VCaP (cell line): ENCODE results near the gene KCNC2.
A peak's percentile ranks its signal among the peaks of the same experiment; 100 is the strongest.

Experiments
- H3K27ac ChIP-seq: fragments of 450-650 bp; 2 replicates; pipeline ENCODE4 v1.5.1; 2017
- TF ChIP-seq, protein P1 (sequence below): fragments of 450-650 bp; conservative IDR thresholded peaks from 2 replicates; pipeline ENCODE4 v1.5.1; 2017; ENCODE audit warnings: mild to moderate bottlenecking, moderate library complexity

The KCNC2 gene

DNA sequence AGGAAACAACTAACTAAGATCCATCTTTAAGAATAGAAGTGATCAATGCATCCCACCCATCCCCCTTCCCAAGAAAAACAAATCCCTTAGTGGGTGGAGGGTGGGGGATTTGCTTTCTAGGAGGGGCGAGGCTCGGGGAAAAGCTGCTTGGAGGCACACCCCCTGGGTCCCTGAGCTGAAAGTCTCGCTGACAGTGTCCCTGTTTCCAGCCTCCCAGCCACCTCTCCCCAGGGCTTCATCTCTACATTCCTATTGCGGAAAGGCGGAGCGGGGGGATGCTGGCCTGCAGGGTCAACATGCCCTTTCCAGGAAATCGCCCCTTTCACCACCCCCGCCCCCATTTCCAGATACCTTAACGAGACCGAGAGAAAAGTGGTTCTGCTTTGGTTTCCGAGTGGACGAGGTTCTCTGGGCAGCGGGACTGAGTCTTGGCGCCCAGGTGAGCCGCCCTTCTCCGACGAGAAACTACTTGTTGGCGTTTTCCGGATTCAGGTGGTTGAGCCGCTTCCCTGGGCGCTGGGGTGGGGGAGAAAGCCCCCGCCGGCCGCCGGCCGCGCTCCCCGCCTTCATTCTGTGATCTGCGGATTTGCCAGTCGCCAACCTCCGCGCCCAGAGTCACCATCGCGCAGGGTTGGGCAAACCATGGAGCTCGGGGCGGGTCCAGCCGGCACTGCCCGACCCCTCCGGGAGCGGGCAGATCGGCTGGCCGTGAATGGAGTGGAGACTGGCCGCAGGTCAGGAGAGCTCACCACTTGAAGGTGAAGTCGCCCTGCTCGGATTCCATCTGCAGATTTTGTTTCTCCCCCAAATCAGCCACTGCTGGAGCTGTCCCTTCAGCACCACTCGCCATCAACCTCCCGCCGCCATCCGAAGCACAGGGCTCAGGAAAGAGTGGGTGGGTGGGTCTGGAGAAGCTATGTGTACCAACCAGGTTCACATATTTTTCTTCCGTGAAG is 505 bp downstream of the KCNC2 start:
- TF ChIP-seq, protein P1, sequence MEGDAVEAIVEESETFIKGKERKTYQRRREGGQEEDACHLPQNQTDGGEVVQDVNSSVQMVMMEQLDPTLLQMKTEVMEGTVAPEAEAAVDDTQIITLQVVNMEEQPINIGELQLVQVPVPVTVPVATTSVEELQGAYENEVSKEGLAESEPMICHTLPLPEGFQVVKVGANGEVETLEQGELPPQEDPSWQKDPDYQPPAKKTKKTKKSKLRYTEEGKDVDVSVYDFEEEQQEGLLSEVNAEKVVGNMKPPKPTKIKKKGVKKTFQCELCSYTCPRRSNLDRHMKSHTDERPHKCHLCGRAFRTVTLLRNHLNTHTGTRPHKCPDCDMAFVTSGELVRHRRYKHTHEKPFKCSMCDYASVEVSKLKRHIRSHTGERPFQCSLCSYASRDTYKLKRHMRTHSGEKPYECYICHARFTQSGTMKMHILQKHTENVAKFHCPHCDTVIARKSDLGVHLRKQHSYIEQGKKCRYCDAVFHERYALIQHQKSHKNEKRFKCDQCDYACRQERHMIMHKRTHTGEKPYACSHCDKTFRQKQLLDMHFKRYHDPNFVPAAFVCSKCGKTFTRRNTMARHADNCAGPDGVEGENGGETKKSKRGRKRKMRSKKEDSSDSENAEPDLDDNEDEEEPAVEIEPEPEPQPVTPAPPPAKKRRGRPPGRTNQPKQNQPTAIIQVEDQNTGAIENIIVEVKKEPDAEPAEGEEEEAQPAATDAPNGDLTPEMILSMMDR, result no peak

GRCh38 chr12:75207338-75208083 is 2.1 kb downstream of the KCNC2 start:
- TF ChIP-seq, protein P1, result no peak
- no peak overlapping the region for H3K27ac ChIP-seq

More for the DNA sequence above, 505 bp downstream of the KCNC2 start:
- peak overlapping the region; percentile 41; the same call in 1 of the 2 replicates for H3K27ac ChIP-seq

- TF ChIP-seq, protein P1, result no peak
- H3K27ac ChIP-seq, result no peak overlapping the region
These were observed 4.1 kb downstream of the KCNC2 start for GRCh38 chr12:75205558-75205957.

DNA sequence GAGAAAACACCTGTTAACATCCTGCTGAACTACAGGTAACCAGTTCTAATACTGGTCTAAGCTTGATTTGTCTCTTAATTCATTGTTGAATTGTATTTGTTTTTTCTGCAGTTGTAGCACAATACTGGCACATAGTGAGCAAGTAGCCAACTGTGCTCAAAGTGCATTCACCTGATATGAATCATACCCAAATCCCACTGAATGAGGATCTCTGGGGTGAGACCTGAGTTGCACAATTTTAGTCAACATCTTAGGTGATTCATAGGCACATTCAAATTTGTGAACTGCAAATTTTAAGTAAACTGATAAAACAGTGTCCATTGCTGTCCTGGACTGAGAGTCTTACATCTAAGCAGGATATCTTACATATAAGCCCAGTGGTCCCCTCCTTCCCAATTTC is 12.8 kb downstream of the KCNC2 start:
- TF ChIP-seq, protein P1, result no peak
- H3K27ac ChIP-seq, result no peak overlapping the region

DNA sequence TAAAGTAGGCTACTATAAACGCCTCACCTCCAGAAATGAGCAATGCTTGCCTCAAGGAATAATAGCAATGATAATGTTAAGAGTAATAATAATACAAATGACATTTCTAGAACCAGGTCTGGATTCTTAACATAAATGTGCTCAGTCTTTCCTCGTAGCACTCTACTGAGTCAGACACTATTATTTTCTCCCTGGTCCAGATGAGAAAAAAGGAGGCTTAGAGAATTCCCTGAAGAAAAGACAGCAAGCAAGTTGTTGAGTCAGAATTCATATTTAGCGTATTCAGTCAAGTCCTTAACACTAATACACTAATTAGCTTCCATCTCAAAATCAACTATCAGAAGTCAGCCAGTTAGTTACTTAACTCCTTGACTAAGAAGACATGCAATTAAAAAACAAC is 13.2 kb downstream of the KCNC2 start:
- no peak overlapping the region for H3K27ac ChIP-seq
- TF ChIP-seq, protein P1, result no peak

DNA sequence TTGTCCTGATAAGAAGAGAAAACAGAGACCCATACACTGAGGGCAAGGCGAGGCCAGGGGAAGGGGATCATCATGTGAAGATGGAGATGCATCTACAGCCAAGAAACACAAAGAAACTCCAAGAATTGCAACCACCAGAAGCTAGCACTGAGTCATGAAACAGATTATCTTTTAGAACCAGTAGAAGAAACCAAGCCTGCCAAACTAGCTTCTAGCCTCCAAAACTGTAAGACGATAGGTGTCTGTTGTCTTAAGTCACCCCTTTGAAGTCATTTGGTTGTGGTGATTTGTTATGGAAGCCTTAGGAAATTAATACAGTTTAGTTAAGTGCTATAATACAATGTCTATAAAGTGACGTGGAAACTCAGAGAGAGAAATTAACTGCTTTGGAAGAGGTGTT is 15.4 kb downstream of the KCNC2 start:
- TF ChIP-seq, protein P1, result no peak
- H3K27ac ChIP-seq, result no peak overlapping the region

DNA sequence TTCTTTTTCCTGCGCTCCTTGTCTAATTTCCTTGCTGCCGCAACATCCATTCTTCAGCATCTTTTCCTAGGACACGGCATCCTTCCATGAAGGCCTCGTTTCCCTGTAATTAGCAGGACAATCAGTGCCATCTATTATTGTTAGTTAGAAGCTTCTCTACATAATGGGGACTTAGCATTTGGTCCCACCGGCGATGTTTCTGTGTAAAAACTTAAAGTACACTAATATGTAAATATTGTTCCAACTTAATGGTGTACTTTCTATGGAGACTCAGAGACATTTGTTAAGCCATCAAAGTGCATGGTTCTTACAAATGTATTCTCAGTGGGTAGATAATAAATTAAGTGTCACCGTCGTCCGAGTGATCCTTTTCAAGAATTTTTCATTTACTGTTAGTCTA is 17.4 kb downstream of the KCNC2 start:
- TF ChIP-seq, protein P1, result no peak
- H3K27ac ChIP-seq, result no peak overlapping the region
